Measurements from ENCODE around the gene PARL.

The PARL gene

GRCh38 chr3:183845608-183846288 lies 38.9 kb downstream of the PARL start:
- H3K4me3 ChIP-seq (ENCODE audit: control insufficient read depth, low read depth, low read length) = no peak overlapping the region
- no peak for DNase-seq (ENCODE audit: low read depth)
- TF ChIP-seq, protein P1, sequence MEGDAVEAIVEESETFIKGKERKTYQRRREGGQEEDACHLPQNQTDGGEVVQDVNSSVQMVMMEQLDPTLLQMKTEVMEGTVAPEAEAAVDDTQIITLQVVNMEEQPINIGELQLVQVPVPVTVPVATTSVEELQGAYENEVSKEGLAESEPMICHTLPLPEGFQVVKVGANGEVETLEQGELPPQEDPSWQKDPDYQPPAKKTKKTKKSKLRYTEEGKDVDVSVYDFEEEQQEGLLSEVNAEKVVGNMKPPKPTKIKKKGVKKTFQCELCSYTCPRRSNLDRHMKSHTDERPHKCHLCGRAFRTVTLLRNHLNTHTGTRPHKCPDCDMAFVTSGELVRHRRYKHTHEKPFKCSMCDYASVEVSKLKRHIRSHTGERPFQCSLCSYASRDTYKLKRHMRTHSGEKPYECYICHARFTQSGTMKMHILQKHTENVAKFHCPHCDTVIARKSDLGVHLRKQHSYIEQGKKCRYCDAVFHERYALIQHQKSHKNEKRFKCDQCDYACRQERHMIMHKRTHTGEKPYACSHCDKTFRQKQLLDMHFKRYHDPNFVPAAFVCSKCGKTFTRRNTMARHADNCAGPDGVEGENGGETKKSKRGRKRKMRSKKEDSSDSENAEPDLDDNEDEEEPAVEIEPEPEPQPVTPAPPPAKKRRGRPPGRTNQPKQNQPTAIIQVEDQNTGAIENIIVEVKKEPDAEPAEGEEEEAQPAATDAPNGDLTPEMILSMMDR (IDR thresholded peaks at IDR 0.05; ENCODE audit: control insufficient read depth, insufficient read depth, low read depth, low read length, missing control alignments) = no peak

GRCh38 chr3:183845090-183845489 lies 39.6 kb downstream of the PARL start:
- H3K4me3 ChIP-seq (ENCODE audit: control insufficient read depth, low read depth, low read length) = no peak overlapping the region
- TF ChIP-seq, protein P1 (IDR thresholded peaks at IDR 0.05; ENCODE audit: control insufficient read depth, insufficient read depth, low read depth, low read length, missing control alignments) = no peak
- DNase-seq (ENCODE audit: low read depth) = no peak

DNA sequence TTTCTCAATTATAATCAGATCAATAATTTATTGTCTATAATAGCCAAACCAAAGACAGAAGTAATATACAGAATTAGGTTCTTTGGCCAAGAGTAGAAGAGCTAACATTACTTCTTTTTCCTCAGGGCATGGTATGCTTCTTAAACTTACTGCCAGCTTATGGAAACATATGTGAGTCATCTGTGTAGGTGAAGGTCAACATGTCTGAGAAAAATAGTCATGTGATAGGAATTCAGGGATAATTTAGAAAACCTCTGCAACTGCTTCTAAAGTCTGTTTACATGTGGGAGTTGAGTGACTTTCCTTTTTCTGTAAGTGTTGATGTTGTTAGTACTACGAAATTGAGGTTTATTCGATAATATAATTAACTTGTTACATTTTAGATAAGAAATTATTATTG lies 40.1 kb downstream of the PARL start:
- TF ChIP-seq, protein P1 (IDR thresholded peaks at IDR 0.05; ENCODE audit: control insufficient read depth, insufficient read depth, low read depth, low read length, missing control alignments) = no peak

DNA sequence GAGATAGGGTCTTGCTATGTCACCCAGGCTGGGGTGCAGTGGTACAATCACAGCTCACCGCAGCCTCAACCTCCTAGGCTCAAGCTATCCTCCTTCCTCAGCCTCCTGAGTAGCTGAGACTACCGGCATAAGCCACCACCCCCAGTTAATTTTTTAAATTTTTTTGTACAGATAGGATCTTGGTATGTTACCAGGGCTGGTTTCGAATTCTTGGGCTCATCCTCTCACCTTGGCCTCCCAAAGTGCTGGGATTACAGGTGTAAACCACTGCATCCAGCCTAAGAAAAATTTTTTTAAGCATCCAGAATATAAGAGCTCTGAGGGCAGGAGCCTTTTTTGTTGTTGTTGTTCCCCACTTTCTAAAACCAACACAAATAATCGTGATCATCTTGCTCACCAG lies 44.9 kb downstream of the PARL start:
- H3K4me3 ChIP-seq (ENCODE audit: control insufficient read depth, low read depth, low read length) = no peak overlapping the region
- no peak for DNase-seq (ENCODE audit: low read depth)

More for the DNA sequence above, 40.1 kb downstream of the PARL start:
- peak; percentile 39 for DNase-seq (ENCODE audit: low read depth)
- no peak overlapping the region for H3K4me3 ChIP-seq (ENCODE audit: control insufficient read depth, low read depth, low read length)

DNA sequence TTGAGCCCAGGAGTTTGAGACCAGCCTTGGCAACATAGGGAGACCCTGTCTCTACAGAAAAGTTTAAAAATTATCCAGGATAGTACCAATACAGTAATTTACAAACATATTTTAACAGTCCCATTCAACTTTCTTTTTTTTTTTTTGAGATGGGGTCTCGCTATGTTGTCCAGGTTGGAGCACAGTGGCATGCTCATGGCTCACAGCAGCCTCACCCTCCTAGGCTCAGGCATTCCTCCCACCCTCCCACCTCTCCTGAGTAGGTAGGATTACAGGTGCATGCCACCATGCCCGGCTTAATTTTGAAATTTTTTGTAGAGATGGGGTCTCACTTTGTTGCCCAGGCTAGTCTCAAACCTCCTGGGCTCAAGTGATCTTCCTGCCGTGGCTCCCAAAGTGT lies 46.8 kb downstream of the PARL start:
- TF ChIP-seq, protein P1 (IDR thresholded peaks at IDR 0.05; ENCODE audit: control insufficient read depth, insufficient read depth, low read depth, low read length, missing control alignments) = no peak
- no peak overlapping the region for H3K4me3 ChIP-seq (ENCODE audit: control insufficient read depth, low read depth, low read length)
- no peak for DNase-seq (ENCODE audit: low read depth)

More for the DNA sequence above, 44.9 kb downstream of the PARL start:
- TF ChIP-seq, protein P1 (IDR thresholded peaks at IDR 0.05; ENCODE audit: control insufficient read depth, insufficient read depth, low read depth, low read length, missing control alignments) = no peak

DNA sequence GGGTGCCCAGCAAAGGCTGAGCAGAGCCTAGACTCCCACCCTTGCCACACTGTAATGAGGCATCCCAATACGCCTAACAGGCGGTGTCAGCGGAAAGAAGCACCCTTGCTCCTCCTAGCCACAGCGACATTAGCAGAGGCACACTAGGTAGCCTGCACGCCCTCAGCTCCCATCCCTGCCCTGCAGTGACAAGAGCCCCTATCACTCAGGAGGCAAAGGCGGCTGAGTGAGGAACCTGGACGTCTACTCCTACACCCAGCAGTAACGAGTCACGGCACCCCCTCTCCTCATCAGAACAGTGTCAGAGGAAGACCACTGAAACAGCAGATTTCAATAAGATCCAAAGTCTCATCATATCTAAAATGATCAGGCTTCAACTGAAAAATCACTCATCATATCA lies 47.3 kb downstream of the PARL start:
- no peak overlapping the region for H3K4me3 ChIP-seq (ENCODE audit: control insufficient read depth, low read depth, low read length)
- no peak for DNase-seq (ENCODE audit: low read depth)
- TF ChIP-seq, protein P1 (IDR thresholded peaks at IDR 0.05; ENCODE audit: control insufficient read depth, insufficient read depth, low read depth, low read length, missing control alignments) = no peak

Measured in AG09309 (cell line).